Keratinocyte (primary cell): ENCODE measurements around the gene LHFPL3.

Experiments
- CTCF ChIP-seq, 3 experiments: IDR thresholded peaks in 1 of 3; conservative IDR thresholded peaks in 1 of 3; optimal IDR thresholded peaks in 1 of 3; 2 replicates in 2 of 3; 3 replicates in 1 of 3; pipeline versions ENCODE3 to v1.5.1; 2011; ENCODE audit warnings: low read length in 3 of 3, mild to moderate bottlenecking in 3 of 3, moderate library complexity in 2 of 3, control low read depth in 1 of 3, inconsistent platforms in 1 of 3; ENCODE audit not compliant: insufficient read depth in 2 of 3; ENCODE audit errors: extremely low read depth in 1 of 3
- EZH2 ChIP-seq: IDR thresholded peaks from one replicate; pipeline ENCODE4 v1.6.1; 2012; ENCODE audit warnings: inconsistent platforms, mild to moderate bottlenecking, low read length, moderate library complexity

- TF ChIP-seq CTCF (optimal IDR thresholded peaks at IDR 0.05 in 1 of 3, IDR thresholded peaks at IDR 0.05 in 1 of 3, conservative IDR thresholded peaks at IDR 0.05 in 1 of 3; ENCODE audit: extremely low read depth in 1 of 3, insufficient read depth in 2 of 3, low read length in 3 of 3): no peak
- TF ChIP-seq EZH2: no peak
Observed at GRCh38 chr7:104538152-104538551, 209.7 kb downstream of the LHFPL3 start.
